ENCODE data around the gene ENOX2. TPM values are rescaled to one million over a fixed set of nuclear protein-coding genes. Genes with fewer than 3 reads are reported as not detected.

Gene ENOX2
- total RNA-seq, 1 donor from 2014 or later = 15.4 TPM

DNA sequence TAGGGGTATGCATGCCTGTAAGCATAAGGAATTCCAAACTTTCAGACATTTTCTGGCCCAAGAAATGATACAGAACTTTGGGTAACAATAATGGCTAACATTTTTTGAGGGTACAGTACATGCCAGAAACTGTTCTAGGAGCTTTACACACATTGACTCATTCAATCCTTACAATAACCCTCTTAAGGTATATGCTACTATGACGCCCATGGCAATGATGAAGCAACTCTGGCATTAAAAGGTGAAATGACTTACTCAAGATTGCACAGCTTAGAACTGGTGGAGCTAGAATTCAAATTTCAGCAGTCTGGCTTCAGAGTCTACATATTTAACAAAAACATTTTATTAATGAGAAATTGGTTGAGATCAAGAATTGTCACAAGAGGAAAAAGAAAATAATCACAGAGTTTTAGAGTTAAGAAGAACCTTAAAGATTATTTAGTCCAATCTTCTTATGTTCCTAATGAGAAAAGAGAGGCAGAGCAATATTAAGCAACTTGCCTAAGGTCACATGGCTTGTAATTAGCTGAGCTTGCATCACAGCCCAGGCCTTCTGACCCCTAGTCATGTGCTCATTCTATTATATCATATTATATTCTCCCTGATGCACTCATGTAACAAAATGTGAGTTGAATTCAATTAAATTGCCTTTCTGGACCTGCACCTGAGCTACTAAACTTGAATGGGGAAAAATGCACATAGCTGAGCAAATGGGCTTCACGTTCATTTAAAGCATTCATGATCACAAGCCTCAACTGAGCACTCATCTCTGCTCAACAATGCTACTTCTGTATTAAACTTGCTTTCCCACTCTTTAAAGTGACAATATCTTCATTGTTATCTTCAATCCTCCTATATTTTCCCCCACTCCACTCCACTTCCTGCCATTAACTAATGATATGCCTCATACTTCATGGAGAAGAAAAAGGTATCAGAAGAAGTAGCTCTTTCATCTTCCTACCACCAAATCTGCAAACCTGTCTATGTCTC lies 73.2 kb downstream of the ENOX2 start:
- Mint-ChIP-seq H3K4me3 (ENCODE audit: unreplicated experiment) (no peak overlapping the region), H3K9me3 (ENCODE audit: unreplicated experiment) (no peaks in the 10 kb centered on the region), H3K4me1 (ENCODE audit: low read depth, unreplicated experiment) (peaks cover 1% of the 10 kb centered on the region), H3K36me3 (ENCODE audit: unreplicated experiment) (no peaks in the 10 kb centered on the region), H3K27ac (ENCODE audit: unreplicated experiment) (no peak overlapping the region), H3K27me3 (ENCODE audit: unreplicated experiment) (no peaks in the 10 kb centered on the region)
- DNase-seq = no peak
- TF ChIP-seq, protein P1, sequence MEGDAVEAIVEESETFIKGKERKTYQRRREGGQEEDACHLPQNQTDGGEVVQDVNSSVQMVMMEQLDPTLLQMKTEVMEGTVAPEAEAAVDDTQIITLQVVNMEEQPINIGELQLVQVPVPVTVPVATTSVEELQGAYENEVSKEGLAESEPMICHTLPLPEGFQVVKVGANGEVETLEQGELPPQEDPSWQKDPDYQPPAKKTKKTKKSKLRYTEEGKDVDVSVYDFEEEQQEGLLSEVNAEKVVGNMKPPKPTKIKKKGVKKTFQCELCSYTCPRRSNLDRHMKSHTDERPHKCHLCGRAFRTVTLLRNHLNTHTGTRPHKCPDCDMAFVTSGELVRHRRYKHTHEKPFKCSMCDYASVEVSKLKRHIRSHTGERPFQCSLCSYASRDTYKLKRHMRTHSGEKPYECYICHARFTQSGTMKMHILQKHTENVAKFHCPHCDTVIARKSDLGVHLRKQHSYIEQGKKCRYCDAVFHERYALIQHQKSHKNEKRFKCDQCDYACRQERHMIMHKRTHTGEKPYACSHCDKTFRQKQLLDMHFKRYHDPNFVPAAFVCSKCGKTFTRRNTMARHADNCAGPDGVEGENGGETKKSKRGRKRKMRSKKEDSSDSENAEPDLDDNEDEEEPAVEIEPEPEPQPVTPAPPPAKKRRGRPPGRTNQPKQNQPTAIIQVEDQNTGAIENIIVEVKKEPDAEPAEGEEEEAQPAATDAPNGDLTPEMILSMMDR (IDR thresholded peaks at IDR 0.05; ENCODE audit: partially characterized antibody, unreplicated experiment) = no peak

DNA sequence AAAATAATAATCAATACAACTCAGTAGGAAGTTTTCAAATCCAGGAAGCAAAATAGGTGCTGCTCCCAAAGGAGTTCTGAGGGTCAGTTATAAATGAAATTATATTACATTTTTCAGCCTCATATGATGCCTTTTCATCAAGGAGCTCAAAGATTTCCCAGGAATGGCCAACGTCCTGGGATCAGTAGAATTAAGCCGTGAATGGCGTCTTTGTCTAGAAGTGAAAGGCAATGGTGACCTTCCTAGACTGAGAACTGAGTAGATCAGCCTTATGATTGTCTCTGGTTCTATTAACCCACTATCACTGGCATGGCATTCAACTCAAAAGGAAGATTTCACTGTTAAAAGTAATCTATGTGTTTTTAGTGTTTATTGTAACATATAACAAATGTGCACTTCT lies 74.4 kb downstream of the ENOX2 start:
- Mint-ChIP-seq H3K9me3 (ENCODE audit: unreplicated experiment) (no peaks in the 10 kb centered on the region), H3K27me3 (ENCODE audit: unreplicated experiment) (no peaks in the 10 kb centered on the region), H3K4me3 (ENCODE audit: unreplicated experiment) (no peak overlapping the region), H3K36me3 (ENCODE audit: unreplicated experiment) (no peaks in the 10 kb centered on the region), H3K4me1 (ENCODE audit: low read depth, unreplicated experiment) (no peaks in the 10 kb centered on the region), H3K27ac (ENCODE audit: unreplicated experiment) (no peak overlapping the region)
- DNase-seq = no peak
- TF ChIP-seq, protein P1 (IDR thresholded peaks at IDR 0.05; ENCODE audit: partially characterized antibody, unreplicated experiment) = no peak

DNA sequence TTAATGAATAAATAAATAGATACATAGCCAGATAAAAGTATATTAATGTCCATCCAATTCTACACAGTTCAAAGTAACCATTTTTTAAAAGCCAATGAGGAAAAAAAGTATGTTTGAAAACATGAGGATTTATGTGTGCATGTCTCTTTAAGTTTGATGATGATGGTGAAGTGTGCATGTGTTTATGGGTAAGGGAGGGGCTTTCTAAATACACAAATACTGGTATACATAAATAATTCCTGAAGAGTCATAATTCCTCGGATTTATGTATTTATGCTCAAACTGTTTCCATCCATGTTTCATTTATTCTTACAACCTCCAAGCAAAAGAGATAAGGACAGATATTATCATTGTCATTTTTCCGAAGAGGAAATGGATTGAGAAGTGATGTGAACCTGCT lies 75.4 kb downstream of the ENOX2 start:
- H3K36me3 Mint-ChIP-seq (ENCODE audit: unreplicated experiment) = no peaks in the 10 kb centered on the region
- no peak overlapping the region for H3K27ac Mint-ChIP-seq (ENCODE audit: unreplicated experiment)
- no peaks in the 10 kb centered on the region for H3K4me1 Mint-ChIP-seq (ENCODE audit: low read depth, unreplicated experiment)
- TF ChIP-seq, protein P1 (IDR thresholded peaks at IDR 0.05; ENCODE audit: partially characterized antibody, unreplicated experiment) = no peak
- DNase-seq = no peak
- no peak overlapping the region for H3K4me3 Mint-ChIP-seq (ENCODE audit: unreplicated experiment)
- H3K27me3 Mint-ChIP-seq (ENCODE audit: unreplicated experiment) = no peaks in the 10 kb centered on the region
- no peaks in the 10 kb centered on the region for H3K9me3 Mint-ChIP-seq (ENCODE audit: unreplicated experiment)

DNA sequence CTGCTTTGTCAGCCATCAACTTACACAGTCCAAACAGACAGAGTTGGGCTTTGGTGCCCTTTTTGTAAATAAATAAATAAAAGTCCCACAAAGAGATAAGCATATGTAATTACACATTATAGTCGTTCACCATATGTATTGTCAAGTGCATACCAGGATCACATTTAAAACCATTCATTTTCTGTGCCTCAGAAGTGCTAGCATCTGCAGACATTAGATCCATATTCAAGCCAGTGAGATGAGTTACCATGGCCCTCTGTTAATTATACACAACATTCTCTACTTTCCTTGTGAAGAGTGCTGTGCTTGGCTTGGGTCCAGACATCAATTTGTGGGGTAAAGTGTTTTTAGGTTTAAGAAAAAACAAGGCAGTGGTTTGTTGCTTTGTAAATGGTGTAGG lies 76.8 kb downstream of the ENOX2 start:
- H3K4me3 Mint-ChIP-seq (ENCODE audit: unreplicated experiment) = no peak overlapping the region
- DNase-seq = no peak

More for the DNA sequence above, 76.8 kb downstream of the ENOX2 start:
- TF ChIP-seq, protein P1 (IDR thresholded peaks at IDR 0.05; ENCODE audit: partially characterized antibody, unreplicated experiment) = no peak
- no peaks in the 10 kb centered on the region for H3K9me3 Mint-ChIP-seq (ENCODE audit: unreplicated experiment)
- no peaks in the 10 kb centered on the region for H3K36me3 Mint-ChIP-seq (ENCODE audit: unreplicated experiment)
- no peaks in the 10 kb centered on the region for H3K4me1 Mint-ChIP-seq (ENCODE audit: low read depth, unreplicated experiment)
- H3K27ac Mint-ChIP-seq (ENCODE audit: unreplicated experiment) = no peak overlapping the region
- H3K27me3 Mint-ChIP-seq (ENCODE audit: unreplicated experiment) = no peaks in the 10 kb centered on the region

Data from glutamatergic neuron (in vitro differentiated cells).